ENCODE results near the gene BMPER.

DNA sequence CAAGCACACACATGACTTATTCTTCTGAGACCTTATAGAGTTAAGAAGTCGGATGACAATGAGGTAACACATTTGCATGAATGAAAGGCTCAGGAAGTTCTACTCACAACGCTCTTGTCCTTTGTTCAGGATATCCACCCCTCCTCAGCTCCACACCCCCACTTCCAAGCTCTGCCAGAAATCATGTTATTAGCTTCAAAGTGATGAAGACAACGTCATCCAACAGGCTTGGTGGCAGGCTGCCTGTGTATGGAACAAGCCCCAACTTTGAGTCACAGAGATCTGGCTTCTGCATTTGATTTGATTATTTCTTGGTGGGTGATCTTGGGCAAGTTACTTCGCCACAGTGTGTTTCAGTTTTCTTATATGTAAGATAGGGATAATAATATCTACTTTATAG lies 12.4 kb upstream of the BMPER start:
- TF ChIP-seq CTCF (IDR thresholded peaks at IDR 0.05; ENCODE audit: insufficient read depth, low read length, poor library complexity, severe bottlenecking) (no peak), EZH2phosphoT487 (conservative IDR thresholded peaks at IDR 0.05; ENCODE audit: low read length) (no peak)
